Activated CD8-positive, alpha-beta T cell treated with anti-CD3 and anti-CD28 coated beads, Interleukin-2, amount 10 ng/mL, durations not matched to agents 7 days and 5 days (primary cell): ENCODE results near the gene TMEM30A. TPM values are rescaled to one million over a fixed set of nuclear protein-coding genes. Genes with fewer than 3 reads are reported as not detected.
A peak's percentile ranks its signal among the peaks of the same experiment; 100 is the strongest.

Source experiments
- ATAC-seq: fragments of 150-1000 bp; cut with Tn5 transposase; one replicate; pipeline ENCODE4 v1.10.0; 2021; ENCODE audit warnings: moderate library complexity
- CTCF ChIA-PET: fragments of 350-600 bp; sonication (Branson Sonifier 250); formaldehyde crosslinking; loops from one replicate; lab custom pipeline; 2021; ENCODE audit warnings: antibody characterized with exemption; lab: Charles Lee
- POLR2A ChIA-PET: fragments of 350-600 bp; sonication (Branson Sonifier 250); formaldehyde crosslinking; loops from one replicate; lab custom pipeline; 2021; ENCODE audit warnings: antibody characterized with exemption; lab: Charles Lee
- DNase-seq: peaks from one replicate; pipeline ENCODE4 v3.0.0-alpha.2; 2020
- H3K27ac Mint-ChIP-seq: one replicate; pipeline ENCODE4 v1.8.0; 2021; ENCODE audit warnings: mild to moderate bottlenecking, mixed read lengths
- H3K27me3 Mint-ChIP-seq: one replicate; pipeline ENCODE4 v1.8.0; 2021; ENCODE audit warnings: low read depth, mixed read lengths
- H3K36me3 Mint-ChIP-seq: one replicate; pipeline ENCODE4 v1.8.0; 2021; ENCODE audit warnings: low read depth, mixed read lengths
- H3K4me1 Mint-ChIP-seq: one replicate; pipeline ENCODE4 v1.8.0; 2021; ENCODE audit warnings: low read depth, mixed read lengths
- H3K4me3 Mint-ChIP-seq: one replicate; pipeline ENCODE4 v1.8.0; 2021; ENCODE audit warnings: mild to moderate bottlenecking, mixed read lengths
- H3K9me3 Mint-ChIP-seq: one replicate; pipeline ENCODE4 v1.8.0; 2022; ENCODE audit warnings: mixed read lengths; ENCODE audit not compliant: insufficient read depth
- total RNA-seq, 2 experiments: library from RNA; stranded (reverse); gene quantifications; one replicate each; pipeline ENCODE4 v1.2.3, GENCODE V29; 2021

The TMEM30A gene
- total RNA-seq, 2 experiments from 2014 or later = 50.2 to 56.4 TPM

GRCh38 chr6:75213112-75213511 lies 71.5 kb downstream of the TMEM30A start:
- peaks cover 10% of the 10 kb centered on the region for H3K4me1 Mint-ChIP-seq
- no peak for DNase-seq
- no peaks in the 10 kb centered on the region for H3K36me3 Mint-ChIP-seq
- ChIA-PET POLR2A (no interaction called here), CTCF (interaction anchor here (0.9 kb wide), 1 partner anchor 9 kb away, joined by 3 read pairs; no protein-coding TSS in a partner anchor)
- peaks cover 36% of the 10 kb centered on the region for H3K27me3 Mint-ChIP-seq
- H3K27ac Mint-ChIP-seq = no peak overlapping the region
- no peaks in the 10 kb centered on the region for H3K9me3 Mint-ChIP-seq
- no peak for ATAC-seq
- H3K4me3 Mint-ChIP-seq = no peak overlapping the region

GRCh38 chr6:75211920-75212590 lies 72.5 kb downstream of the TMEM30A start:
- Mint-ChIP-seq H3K36me3 (no peaks in the 10 kb centered on the region), H3K27ac (no peak overlapping the region), H3K9me3 (no peaks in the 10 kb centered on the region), H3K4me3 (no peak overlapping the region), H3K27me3 (peaks cover 39% of the 10 kb centered on the region), H3K4me1 (peaks cover 20% of the 10 kb centered on the region)
- no peak for DNase-seq
- ChIA-PET CTCF (interaction anchor here (0.7 to 7.3 kb wide), 14 partner anchors 8 to 1479 kb away, joined by 3 to 75 read pairs (median 4); no protein-coding TSS in a partner anchor), POLR2A (no interaction called here)
- no peak for ATAC-seq

- Mint-ChIP-seq H3K4me1 (peaks cover 28% of the 10 kb centered on the region), H3K36me3 (no peaks in the 10 kb centered on the region), H3K27me3 (peaks cover 44% of the 10 kb centered on the region), H3K9me3 (no peaks in the 10 kb centered on the region), H3K4me3 (no peak overlapping the region), H3K27ac (no peak overlapping the region)
- DNase-seq (peak; percentile 72), ATAC-seq (no peak)
- ChIA-PET POLR2A (no interaction called here), CTCF (interaction anchor here (0.7 to 7.3 kb wide), 26 partner anchors 8 to 1478 kb away, joined by 3 to 75 read pairs (median 4); no protein-coding TSS in a partner anchor)
These were observed 73.5 kb downstream of the TMEM30A start for GRCh38 chr6:75210885-75211739.

GRCh38 chr6:75209184-75209723 lies 75.3 kb downstream of the TMEM30A start:
- H3K27ac Mint-ChIP-seq = no peak overlapping the region
- POLR2A ChIA-PET = interaction anchor here (0.6 to 1.1 kb wide), 3 partner anchors 34 to 1447 kb away, joined by 3 to 4 read pairs (median 3); partner anchors contain the start of gene COX7A2
- H3K4me3 Mint-ChIP-seq = no peak overlapping the region
- peaks cover 58% of the 10 kb centered on the region for H3K27me3 Mint-ChIP-seq
- no peaks in the 10 kb centered on the region for H3K9me3 Mint-ChIP-seq
- ATAC-seq (no peak), DNase-seq (no peak)
- no peaks in the 10 kb centered on the region for H3K36me3 Mint-ChIP-seq
- CTCF ChIA-PET = interaction anchor here (0.7 to 7.3 kb wide), 39 partner anchors 8 to 1556 kb away, joined by 3 to 75 read pairs (median 3); partner anchors contain the start of gene COX7A2
- H3K4me1 Mint-ChIP-seq = peaks cover 45% of the 10 kb centered on the region

GRCh38 chr6:75208298-75209183 lies 76.1 kb downstream of the TMEM30A start:
- no peaks in the 10 kb centered on the region for H3K36me3 Mint-ChIP-seq
- ATAC-seq = peak; percentile 85
- CTCF ChIA-PET = interaction anchor here (0.7 to 7.3 kb wide), 39 partner anchors 9 to 1555 kb away, joined by 3 to 75 read pairs (median 3); partner anchors contain the start of gene COX7A2
- DNase-seq = peak; percentile 85
- no peaks in the 10 kb centered on the region for H3K9me3 Mint-ChIP-seq
- POLR2A ChIA-PET = interaction anchor here (0.6 to 1.1 kb wide), 3 partner anchors 35 to 1491 kb away, joined by 3 to 4 read pairs (median 3); partner anchors contain the start of gene COX7A2
- peak overlapping the region; percentile 4 for H3K4me3 Mint-ChIP-seq
- H3K27ac Mint-ChIP-seq = no peak overlapping the region
- H3K4me1 Mint-ChIP-seq = peaks cover 49% of the 10 kb centered on the region
- H3K27me3 Mint-ChIP-seq = peaks cover 65% of the 10 kb centered on the region

GRCh38 chr6:75206576-75207342 lies 77.8 kb downstream of the TMEM30A start:
- no peaks in the 10 kb centered on the region for H3K9me3 Mint-ChIP-seq
- H3K27me3 Mint-ChIP-seq = peaks cover 76% of the 10 kb centered on the region
- DNase-seq = no peak
- peaks cover 53% of the 10 kb centered on the region for H3K4me1 Mint-ChIP-seq
- ChIA-PET POLR2A (interaction anchor here (1.6 kb wide), 1 partner anchor 37 kb away, joined by 7 read pairs; the partner anchor contains the start of gene COX7A2), CTCF (interaction anchor here (7.3 kb wide), 1 partner anchor 1468 kb away, joined by 75 read pairs; no protein-coding TSS in a partner anchor)
- H3K27ac Mint-ChIP-seq = no peak overlapping the region
- H3K36me3 Mint-ChIP-seq = no peaks in the 10 kb centered on the region
- H3K4me3 Mint-ChIP-seq = peak overlapping the region; percentile 20
- no peak for ATAC-seq

- CTCF ChIA-PET = interaction anchor here (1.0 to 7.3 kb wide), 4 partner anchors 11 to 1468 kb away, joined by 3 to 75 read pairs (median 4); no protein-coding TSS in a partner anchor
- H3K27ac Mint-ChIP-seq = no peak within 1 kb of the TSS
These were observed 78.6 kb downstream of the TMEM30A start, which contains the start of gene COL12A1 for GRCh38 chr6:75205776-75206575. TSS of gene COL12A1 (minus strand) at chr6:75206053. CDS start at chr6:75202792, 3,261 bp downstream.

GRCh38 chr6:75204959-75205775 lies 79.4 kb downstream of the TMEM30A start:
- H3K36me3 Mint-ChIP-seq = no peaks in the 10 kb centered on the region
- H3K27me3 Mint-ChIP-seq = peaks cover 84% of the 10 kb centered on the region
- CTCF ChIA-PET = interaction anchor here (1.0 to 7.3 kb wide), 6 partner anchors 12 to 1467 kb away, joined by 3 to 75 read pairs (median 4); no protein-coding TSS in a partner anchor
- H3K4me1 Mint-ChIP-seq = peaks cover 53% of the 10 kb centered on the region
- no peak overlapping the region for H3K27ac Mint-ChIP-seq
- no peaks in the 10 kb centered on the region for H3K9me3 Mint-ChIP-seq
- peak overlapping the region; percentile 35 for H3K4me3 Mint-ChIP-seq
- POLR2A ChIA-PET = interaction anchor here (1.6 kb wide), 1 partner anchor 38 kb away, joined by 7 read pairs; the partner anchor contains the start of gene COX7A2
- DNase-seq = peak; percentile 35
- ATAC-seq = no peak

More at GRCh38 chr6:75205776-75206575, 78.6 kb downstream of the TMEM30A start, which contains the start of gene COL12A1:
- ATAC-seq (peak; percentile 27), DNase-seq (no peak)
- Mint-ChIP-seq H3K27me3 (peaks cover 84% of the 10 kb centered on the region), H3K4me3 (peak within 1 kb of the TSS; percentile 35), H3K4me1 (peaks cover 53% of the 10 kb centered on the region), H3K9me3 (no peaks in the 10 kb centered on the region), H3K36me3 (no peaks in the 10 kb centered on the region)
- POLR2A ChIA-PET = interaction anchor here (1.6 kb wide), 1 partner anchor 38 kb away, joined by 7 read pairs; the partner anchor contains the start of gene COX7A2
